Ovary (tissue), 3 donors: Measurements from ENCODE around the gene TPRA1.

Experiments used
- EP300 ChIP-seq: sonication (generic); formaldehyde crosslinking; IDR thresholded peaks from one replicate; pipeline ENCODE4 v1.6.1; 2017; ENCODE audit warnings: antibody characterized with exemption
- POLR2A ChIP-seq: fragments of 450-650 bp; IDR thresholded peaks from one replicate; pipeline ENCODE4 v1.6.1; 2017; ENCODE audit warnings: antibody characterized with exemption, mild to moderate bottlenecking, moderate library complexity
- TF ChIP-seq, protein P1 (sequence below), 3 donors: fragments of 450-650 bp in 2 of 3; fragments of 200-600 bp in 1 of 3; IDR thresholded peaks; one replicate each; pipeline versions ENCODE4 v1.5.1 to v1.8.0; 2016 to 2022; ENCODE audit warnings: antibody characterized with exemption in 3 of 3, mild to moderate bottlenecking in 1 of 3
- donor health status: DM: no; HTN: no; CAD: no.

DNA sequence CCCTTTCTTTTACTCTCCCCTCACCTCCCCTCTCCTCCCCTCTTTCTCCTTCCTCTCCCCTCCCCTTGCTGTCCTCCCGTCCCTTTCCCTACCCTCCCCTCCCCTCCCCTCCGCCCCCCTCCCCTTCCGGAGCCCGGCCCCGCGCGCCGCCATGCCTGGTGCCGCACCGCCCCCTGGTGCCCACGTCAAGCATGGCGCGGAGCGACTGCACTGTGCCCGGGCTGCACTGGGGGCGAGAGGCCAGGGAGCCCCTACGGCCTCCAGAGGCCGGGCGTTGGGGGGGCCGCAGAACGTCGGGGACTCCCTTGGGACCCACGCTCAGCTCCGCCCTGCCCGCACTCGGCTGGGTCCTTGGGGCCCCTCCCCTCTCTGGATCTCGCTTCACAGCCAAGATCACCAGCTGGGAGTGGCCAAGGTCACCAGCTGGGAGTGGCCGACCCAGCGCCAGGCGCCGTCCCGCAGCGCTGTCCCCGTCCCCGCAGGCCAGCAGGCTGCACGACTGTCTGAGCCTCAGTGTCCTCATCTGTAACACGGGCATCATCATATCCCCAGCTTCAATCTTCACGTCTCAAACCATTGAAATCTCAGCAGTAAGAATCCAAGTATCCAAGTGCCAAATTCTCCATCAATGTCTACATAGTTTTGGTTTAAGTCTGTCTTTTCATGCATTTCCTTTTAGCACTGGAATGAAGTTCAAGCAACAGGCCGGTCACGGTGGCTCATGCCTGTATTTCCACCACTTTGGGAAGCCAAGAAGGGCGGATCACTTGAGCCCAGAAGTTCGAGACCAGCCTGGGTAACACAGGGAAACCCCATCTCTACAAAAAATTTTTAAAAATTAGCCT lies 42.5 kb downstream of the TPRA1 start:
- TF ChIP-seq, protein P1, sequence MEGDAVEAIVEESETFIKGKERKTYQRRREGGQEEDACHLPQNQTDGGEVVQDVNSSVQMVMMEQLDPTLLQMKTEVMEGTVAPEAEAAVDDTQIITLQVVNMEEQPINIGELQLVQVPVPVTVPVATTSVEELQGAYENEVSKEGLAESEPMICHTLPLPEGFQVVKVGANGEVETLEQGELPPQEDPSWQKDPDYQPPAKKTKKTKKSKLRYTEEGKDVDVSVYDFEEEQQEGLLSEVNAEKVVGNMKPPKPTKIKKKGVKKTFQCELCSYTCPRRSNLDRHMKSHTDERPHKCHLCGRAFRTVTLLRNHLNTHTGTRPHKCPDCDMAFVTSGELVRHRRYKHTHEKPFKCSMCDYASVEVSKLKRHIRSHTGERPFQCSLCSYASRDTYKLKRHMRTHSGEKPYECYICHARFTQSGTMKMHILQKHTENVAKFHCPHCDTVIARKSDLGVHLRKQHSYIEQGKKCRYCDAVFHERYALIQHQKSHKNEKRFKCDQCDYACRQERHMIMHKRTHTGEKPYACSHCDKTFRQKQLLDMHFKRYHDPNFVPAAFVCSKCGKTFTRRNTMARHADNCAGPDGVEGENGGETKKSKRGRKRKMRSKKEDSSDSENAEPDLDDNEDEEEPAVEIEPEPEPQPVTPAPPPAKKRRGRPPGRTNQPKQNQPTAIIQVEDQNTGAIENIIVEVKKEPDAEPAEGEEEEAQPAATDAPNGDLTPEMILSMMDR (IDR thresholded peaks at IDR 0.05), result peak; percentile 46 to 68 (median 65)
- TF ChIP-seq POLR2A (no peak), EP300 (no peak)
